Hematopoietic multipotent progenitor cell treated with erythropoietin and hydrocortisone succinate and interleukin-3 and kit ligand, for 17 days (in vitro differentiated cells): Measurements from ENCODE around the gene C13orf46.
A peak's percentile ranks its signal among the peaks of the same experiment; 100 is the strongest.

Source experiments
- DNase-seq: peaks from one replicate; pipeline ENCODE4 v3.0.0-alpha.2; 2015; ENCODE audit warnings: low spot score

Gene C13orf46

GRCh38 chr13:113954046-113954835, 19.6 kb downstream of the C13orf46 start:
- no peak for DNase-seq

DNA sequence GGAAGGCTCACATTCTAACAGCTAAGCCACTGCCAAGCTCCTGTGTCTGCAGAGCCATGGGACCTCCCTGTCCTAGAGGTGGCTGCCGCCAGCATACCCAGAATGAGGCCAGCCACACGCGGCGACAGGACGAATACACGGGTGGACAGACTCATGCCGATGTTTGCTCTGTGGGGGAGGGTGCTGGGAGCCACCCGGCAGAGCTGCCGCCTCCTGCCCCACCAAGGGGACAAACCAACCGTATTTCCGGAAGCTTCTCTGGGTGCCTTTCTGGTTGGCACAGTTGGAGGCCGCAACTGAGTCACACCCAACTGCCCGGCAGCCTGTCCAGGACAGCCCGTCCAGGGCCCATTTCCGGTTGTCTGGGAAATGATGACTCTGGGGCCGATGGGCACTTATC, 20.3 kb downstream of the C13orf46 start:
- no peak for DNase-seq

- no peak for DNase-seq
Observed at GRCh38 chr13:113952983-113953520, 20.8 kb downstream of the C13orf46 start.

GRCh38 chr13:113952151-113952982, 21.5 kb downstream of the C13orf46 start:
- DNase-seq = no peak

GRCh38 chr13:113951246-113951999, 22.5 kb downstream of the C13orf46 start:
- DNase-seq = peak; percentile 77

DNA sequence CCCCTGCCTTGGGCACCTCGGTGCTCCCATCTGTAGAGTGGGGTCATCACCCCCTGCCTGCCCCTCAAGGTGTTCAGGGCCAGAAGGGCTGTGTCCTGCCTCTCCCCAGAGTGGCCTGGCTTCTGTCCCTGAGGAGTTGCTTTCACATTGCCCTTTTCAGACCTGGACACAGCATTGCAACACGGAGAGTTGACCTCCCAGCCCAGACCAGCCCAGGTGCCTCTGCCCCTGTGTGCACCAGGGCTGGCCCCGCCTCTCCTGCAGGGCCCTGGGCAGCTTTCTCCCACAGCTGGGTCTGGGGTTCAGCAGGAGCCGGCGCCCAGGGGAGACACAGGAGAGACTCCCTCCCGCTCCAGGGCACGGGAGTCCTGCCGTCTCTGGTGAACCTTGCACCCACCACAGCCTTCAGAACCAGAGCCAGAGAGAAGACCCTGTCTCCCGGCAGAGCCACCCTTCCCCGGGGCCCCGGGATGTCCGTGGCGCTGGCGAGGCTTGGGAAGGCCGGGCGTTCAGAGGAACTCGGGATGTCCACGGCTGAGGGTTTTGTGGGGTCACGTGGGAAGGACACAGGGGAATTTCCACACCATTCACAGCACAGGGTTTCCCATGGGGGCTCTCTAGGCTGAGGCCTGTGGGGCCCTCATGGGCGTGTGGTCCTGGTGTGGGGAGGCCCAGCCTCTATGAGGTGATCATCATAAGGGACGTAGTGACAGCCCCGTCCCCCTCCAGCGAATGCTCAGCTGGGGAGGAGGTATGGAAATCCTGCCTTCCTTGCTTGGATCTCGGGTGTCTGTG, 23.2 kb downstream of the C13orf46 start:
- DNase-seq = no peak

GRCh38 chr13:113949546-113949945, 24.3 kb downstream of the C13orf46 start:
- no peak for DNase-seq

DNA sequence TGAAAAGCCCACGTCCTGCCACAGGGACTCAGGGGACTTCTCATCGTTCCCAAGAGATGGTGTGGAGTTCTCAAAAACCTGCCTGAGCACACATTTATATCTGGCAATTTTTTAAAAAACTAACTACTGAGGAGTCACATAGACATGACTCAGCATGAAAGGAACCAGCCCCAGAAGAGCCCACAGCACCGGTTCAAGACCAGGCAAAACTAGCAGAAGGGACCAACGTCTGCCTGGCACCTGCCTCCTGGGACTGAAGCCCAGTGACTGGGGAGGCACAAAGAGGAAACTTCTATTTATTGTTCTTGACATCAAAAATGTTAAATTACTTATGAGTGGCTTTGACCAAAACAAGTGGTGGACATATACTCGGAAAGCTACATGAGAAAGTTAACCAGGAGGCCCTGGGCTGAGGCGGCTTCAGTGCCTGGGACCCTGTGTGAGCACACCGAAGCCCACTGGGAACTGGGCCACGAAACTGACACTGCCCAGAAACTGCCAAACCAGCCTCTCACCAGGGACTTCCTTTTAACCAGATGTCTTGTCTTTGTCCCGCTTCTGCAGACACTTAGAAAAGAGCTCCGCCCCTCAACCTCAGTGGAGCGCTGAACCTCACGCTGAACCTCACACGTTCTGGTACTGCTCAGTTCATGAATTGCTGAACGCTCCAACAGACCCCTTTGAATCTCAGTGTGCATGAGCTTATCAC, 25.7 kb downstream of the C13orf46 start:
- no peak for DNase-seq

- DNase-seq = no peak
Observed at GRCh38 chr13:113947311-113948033, 26.4 kb downstream of the C13orf46 start.

DNA sequence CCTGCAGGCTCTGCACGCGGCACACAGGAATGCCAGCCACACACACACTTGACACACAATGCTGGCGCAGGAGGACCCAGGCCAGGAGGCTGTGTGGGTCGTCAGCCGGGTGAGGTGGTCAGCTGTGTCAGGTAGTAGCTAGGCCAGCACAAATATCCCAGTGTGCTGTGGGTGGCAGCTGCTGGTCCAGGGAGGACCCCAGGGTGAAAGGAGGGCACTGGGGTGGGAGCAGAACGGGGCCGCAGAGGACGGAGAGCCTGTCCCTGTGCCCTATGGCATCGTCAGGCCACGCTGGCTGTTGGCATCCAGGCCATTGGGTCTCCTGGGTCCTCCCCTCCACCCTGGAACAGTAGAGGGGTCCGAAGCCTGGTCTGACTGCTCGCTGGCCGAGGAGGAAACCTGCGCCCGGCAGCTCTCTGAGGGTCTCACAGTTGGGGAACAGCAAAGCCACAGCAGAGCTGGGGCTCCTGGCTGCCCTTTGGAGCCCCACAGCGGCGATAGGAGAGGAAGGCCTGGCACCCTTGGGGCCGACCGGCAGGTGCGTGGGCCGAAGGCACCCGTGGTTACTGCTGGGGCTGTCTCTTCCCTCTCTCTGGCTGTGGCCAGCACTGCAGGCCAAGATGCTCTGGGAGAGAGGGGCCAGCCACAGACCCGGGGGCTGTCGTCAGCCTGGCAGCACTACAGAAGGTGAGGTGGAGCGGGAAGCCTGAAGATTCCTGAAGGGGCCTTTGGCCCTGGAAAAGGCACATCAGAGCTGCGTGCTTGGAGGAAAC, 27.3 kb downstream of the C13orf46 start:
- no peak for DNase-seq

DNA sequence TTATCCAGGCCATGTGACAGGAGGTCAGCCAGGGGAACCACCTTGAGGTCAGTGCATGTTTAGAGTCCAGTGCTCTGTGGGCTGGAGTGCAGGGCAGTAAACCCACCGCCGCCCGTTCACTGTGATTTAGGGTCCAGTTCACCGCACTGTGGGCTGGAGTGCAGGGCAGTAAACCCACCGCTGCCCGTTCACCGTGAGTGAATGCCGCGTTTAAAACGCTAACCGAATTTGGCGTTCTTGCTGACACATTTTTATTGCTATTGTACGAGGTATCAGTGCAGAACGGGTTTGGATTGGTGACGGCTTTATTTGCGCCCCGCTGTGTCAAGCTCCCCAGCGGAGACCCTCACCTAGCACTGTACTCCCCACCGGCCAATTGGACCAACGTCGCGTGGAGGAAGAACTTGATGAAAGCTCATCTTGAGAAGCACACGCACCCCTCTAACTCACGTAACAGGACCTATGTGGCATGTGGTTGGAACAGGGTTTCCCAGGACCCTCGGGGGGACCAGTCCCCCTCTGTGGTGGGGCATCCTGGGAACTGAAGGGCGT, 27.9 kb downstream of the C13orf46 start:
- no peak for DNase-seq

GRCh38 chr13:113943821-113944565, 29.9 kb downstream of the C13orf46 start:
- no peak for DNase-seq

DNA sequence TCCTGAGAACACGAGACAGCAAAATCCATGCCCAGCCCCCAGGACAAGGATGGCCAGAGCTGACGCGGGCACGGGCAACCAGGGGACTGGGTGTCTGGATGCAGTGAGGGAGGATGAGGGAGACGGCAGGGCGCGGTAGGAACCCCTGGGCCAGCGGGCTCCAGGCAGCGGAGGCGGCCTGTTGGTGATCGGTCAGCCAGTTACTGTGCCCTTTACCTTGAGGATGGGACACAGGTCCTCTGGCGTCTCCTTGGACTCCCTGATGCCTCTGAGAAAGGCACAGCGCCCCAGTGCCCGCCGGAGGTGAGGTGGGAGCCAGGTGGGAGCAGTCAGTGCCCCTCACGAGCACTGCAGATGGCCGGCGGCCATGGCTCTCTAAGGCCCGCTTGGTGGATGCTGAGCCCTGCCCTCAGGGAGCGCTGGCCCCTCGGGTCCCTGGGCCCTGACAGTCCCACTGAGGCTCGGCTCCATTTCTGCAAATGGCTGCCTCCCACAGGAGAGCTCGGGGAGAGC, 31.2 kb downstream of the C13orf46 start:
- DNase-seq = no peak

- DNase-seq = no peak
Observed at GRCh38 chr13:113941571-113942191, 32.2 kb downstream of the C13orf46 start.

- DNase-seq = no peak
Observed at GRCh38 chr13:113939944-113940297, 34.0 kb downstream of the C13orf46 start.

DNA sequence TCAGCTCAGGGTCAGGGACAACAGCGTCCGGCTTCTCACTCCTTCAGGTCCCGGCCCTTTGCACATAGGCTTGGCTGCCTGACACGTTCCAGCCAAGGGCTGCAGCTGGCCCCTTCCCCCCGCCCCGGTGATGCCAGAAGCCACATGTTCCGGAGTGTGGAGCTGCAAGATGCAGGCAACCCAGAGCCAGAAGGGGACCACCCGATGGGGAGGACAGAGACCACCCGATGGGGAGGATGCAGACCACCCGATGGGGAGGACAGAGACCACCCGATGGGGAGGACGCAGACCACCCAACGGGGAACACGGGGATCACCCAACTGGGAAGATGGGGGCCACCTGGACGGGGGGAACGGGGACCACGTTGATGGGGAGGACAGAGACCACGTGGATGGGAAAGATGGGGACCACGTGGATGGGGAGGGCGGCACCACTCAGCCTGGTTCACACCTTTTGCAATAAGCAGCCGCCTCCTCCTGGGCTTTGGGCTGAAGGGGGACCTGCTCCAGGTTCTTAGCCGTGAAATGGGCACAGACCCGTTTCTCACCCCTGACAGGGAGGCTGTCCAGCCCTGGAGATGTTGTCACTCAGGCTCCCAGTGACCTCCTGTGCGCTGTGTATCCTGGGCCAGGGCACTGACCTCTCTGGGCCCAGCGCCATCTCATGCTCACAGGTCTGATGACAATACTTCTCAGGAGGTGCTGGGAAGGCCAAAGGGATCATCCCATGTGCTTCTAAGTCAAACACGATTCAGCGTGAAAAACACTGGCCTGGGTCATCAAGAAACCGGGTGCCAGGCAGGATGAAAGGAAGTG, 34.5 kb downstream of the C13orf46 start:
- no peak for DNase-seq

DNA sequence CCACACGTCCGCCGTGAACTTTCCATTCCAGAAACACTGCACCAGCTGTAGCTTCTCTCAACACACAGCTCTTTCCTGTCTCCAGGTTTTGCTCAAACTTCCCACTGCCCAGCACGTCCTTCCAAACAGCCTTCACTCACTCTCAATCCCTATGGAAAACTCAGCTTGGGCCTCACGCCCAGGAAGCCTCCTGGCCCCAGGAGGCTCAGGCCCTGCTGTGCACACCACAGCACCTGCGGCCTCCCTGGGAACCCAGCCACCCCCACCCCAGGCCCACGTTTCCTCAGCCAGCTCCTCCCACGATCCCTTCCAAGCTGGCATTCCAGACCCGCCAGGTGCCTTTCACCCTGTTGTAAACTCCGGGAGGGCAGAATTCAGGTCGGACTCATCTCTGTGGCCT, 35.2 kb downstream of the C13orf46 start:
- DNase-seq = no peak
